Measurements from ENCODE around the gene MAVS.
A peak's percentile ranks its signal among the peaks of the same experiment; 100 is the strongest.

MAVS gene

DNA sequence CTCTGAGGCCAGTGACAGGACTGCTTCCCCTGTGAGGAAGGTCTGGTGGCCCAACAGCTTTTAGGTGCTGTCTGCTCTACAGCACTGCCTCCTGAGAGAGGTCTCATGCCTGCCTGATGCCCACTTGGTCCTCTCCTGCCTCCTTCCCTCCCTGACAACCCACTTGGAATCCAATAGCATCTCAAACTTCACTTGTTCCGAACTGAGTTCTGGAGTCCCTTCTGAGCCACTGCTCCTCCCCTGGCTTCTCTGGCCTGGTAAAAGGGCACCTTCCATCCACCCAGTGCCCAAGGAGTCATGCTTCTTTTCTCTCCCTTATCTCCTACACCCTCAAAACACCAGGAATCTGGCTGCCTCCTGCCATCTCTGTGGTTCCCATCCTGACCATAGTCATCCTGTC is 1.9 kb downstream of the MAVS start:
- peaks cover 0 to 25% (median 15%) of the 10 kb centered on the region in 11 experiments; a peak in 11 of 22 replicates for H3K36me3 ChIP-seq
- no peaks in the 10 kb centered on the region for H3K27me3 ChIP-seq
- peak overlapping the region in 6 of 11 experiments; percentile 14 to 95 (median 24); a peak in 8 of 22 replicates for H3K27ac ChIP-seq
- H3K4me2 ChIP-seq = peak overlapping the region; percentile 91 to 99 (median 95); a peak in 18 of 22 replicates
- TF ChIP-seq Cebpa-rat (IDR thresholded peaks at IDR 0.05) = no peak
- peak overlapping the region in 9 of 11 experiments; percentile 21 to 97 (median 41); a peak in 10 of 22 replicates for H3K9ac ChIP-seq
- 0 out of 20 replicates have a peak overlapping the region, but pooled peaks of 1 of the 10 experiments have one; percentile 95 for H3K4me3 ChIP-seq
- H3K4me1 ChIP-seq = peaks cover 27 to 49% (median 33%) of the 10 kb centered on the region in 10 experiments
- H4K20me1 ChIP-seq = peaks cover 3 to 41% (median 30%) of the 10 kb centered on the region in 11 experiments; a peak in 14 of 22 replicates
- no peaks in the 10 kb centered on the region for H3K9me3 ChIP-seq (replicated peaks in 1 of 11)

DNA sequence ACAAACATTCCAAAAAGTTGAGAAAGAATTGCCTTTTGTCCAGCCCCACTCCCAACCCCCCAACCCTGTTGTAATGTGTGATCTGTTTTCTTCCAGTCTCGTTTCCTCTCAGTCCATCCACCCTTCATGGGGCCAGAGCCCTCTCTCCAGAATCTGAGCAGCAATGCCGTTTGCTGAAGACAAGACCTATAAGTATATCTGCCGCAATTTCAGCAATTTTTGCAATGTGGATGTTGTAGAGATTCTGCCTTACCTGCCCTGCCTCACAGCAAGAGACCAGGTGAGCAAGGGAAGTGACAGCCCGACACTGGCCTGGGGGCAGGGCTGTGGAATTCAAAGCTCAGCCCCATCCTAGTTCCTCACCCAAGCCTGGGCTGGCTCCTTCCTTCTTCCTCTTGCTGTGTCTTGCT is 7.8 kb downstream of the MAVS start:
- peaks cover 0 to 44% (median 23%) of the 10 kb centered on the region in 10 experiments; a peak in 13 of 20 replicates for H3K4me1 ChIP-seq
- H3K4me3 ChIP-seq = no peak overlapping the region
- peaks cover 6 to 69% (median 45%) of the 10 kb centered on the region in 11 experiments; a peak in 19 of 22 replicates for H4K20me1 ChIP-seq
- TF ChIP-seq Cebpa-rat (IDR thresholded peaks at IDR 0.05) = no peak
- H3K4me2 ChIP-seq = peak overlapping the region in 7 of 11 experiments; percentile 8 to 63 (median 40); a peak in 10 of 22 replicates
- H3K27me3 ChIP-seq = no peaks in the 10 kb centered on the region
- peak overlapping the region in 4 of 11 experiments; percentile 8 to 46 (median 24); a peak in 4 of 22 replicates for H3K9ac ChIP-seq
- no peaks in the 10 kb centered on the region for H3K9me3 ChIP-seq (replicated peaks in 1 of 11)
- peak overlapping the region in 6 of 11 experiments; percentile 5 to 44 (median 30); a peak in 7 of 22 replicates for H3K27ac ChIP-seq
- H3K36me3 ChIP-seq = peaks cover 40 to 68% (median 51%) of the 10 kb centered on the region in 11 experiments

DNA sequence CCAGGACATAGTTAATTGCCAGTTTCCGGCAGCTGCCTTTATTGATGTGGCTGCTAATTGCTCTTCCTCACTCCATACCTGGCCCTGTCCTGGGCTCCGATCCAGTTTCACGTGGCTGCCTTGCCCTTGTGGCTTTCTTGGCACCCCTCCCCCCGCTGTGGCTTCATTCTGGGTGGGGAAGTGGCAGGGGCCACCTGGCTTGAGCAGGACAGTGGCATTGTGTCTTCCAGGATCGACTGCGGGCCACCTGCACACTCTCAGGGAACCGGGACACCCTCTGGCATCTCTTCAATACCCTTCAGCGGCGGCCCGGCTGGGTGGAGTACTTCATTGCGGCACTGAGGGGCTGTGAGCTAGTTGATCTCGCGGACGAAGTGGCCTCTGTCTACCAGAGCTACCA is 10.8 kb downstream of the MAVS start:
- TF ChIP-seq Cebpa-rat (IDR thresholded peaks at IDR 0.05) = no peak
- Histone ChIP-seq H3K36me3 (peaks cover 63 to 82% (median 72%) of the 10 kb centered on the region in 11 experiments), H3K4me3 (no peak overlapping the region), H3K9me3 (replicated peaks in 1 of 11) (peaks cover 5 to 14% (median 12%) of the 10 kb centered on the region in 11 experiments; a peak in 18 of 22 replicates), H3K4me2 (no peak overlapping the region; a peak in 1 of 22 replicates), H3K9ac (peak overlapping the region in 7 of 11 experiments; percentile 6 to 41 (median 29); a peak in 9 of 22 replicates), H3K27ac (peak overlapping the region in 6 of 11 experiments; percentile 6 to 34 (median 18); a peak in 7 of 22 replicates), H3K4me1 (peaks cover 4 to 44% (median 26%) of the 10 kb centered on the region in 10 experiments), H4K20me1 (peaks cover 11 to 74% (median 47%) of the 10 kb centered on the region in 11 experiments; a peak in 20 of 22 replicates), H3K27me3 (no peaks in the 10 kb centered on the region)

DNA sequence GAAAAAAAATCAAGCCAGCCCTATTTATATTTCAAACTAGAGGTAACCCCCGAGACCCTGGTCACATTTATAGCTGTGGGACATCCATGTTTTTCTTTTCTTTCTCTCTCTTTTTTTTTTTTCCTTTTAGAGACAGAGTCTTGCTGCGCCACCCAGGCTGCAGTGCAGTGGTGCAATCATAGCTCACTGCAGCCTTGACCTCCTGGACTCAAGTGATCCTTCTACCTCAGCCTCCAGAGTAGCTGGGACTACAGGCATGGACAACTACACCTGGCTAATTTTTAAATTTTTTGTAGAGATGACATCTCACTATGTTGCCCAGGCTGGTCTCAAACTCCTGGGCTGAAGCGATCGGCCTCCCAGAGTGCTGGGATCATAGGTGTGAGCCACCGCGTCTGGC is 12.1 kb downstream of the MAVS start:
- no peak overlapping the region for H3K4me2 ChIP-seq
- peaks cover 5 to 15% (median 13%) of the 10 kb centered on the region in 11 experiments; a peak in 18 of 22 replicates for H3K9me3 ChIP-seq (replicated peaks in 1 of 11)
- no peaks in the 10 kb centered on the region for H3K27me3 ChIP-seq
- no peak for TF ChIP-seq Cebpa-rat (IDR thresholded peaks at IDR 0.05)
- H3K9ac ChIP-seq = no peak overlapping the region; a peak in 2 of 22 replicates
- peaks cover 24 to 80% (median 55%) of the 10 kb centered on the region in 11 experiments; a peak in 21 of 22 replicates for H4K20me1 ChIP-seq
- H3K4me3 ChIP-seq = no peak overlapping the region
- H3K27ac ChIP-seq = no peak overlapping the region
- peaks cover 17 to 49% (median 35%) of the 10 kb centered on the region in 10 experiments for H3K4me1 ChIP-seq
- peaks cover 75 to 94% (median 84%) of the 10 kb centered on the region in 11 experiments for H3K36me3 ChIP-seq

DNA sequence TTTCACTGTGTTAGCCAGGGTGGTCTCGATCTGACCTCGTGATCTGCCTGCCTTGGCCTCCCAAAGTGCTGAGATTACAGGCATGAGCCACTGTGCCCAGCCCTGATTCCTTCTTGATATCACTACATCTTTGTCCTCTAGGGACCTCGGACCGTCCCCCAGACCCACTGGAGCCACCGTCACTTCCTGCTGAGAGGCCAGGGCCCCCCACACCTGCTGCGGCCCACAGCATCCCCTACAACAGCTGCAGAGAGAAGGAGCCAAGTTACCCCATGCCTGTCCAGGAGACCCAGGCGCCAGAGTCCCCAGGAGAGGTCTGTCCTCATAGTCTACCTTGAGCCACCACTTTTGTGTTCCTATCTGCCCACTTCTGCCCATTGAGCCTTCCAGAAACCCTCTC is 14.6 kb downstream of the MAVS start:
- no peak overlapping the region for H3K4me3 ChIP-seq
- no peak for TF ChIP-seq Cebpa-rat (IDR thresholded peaks at IDR 0.05)

DNA sequence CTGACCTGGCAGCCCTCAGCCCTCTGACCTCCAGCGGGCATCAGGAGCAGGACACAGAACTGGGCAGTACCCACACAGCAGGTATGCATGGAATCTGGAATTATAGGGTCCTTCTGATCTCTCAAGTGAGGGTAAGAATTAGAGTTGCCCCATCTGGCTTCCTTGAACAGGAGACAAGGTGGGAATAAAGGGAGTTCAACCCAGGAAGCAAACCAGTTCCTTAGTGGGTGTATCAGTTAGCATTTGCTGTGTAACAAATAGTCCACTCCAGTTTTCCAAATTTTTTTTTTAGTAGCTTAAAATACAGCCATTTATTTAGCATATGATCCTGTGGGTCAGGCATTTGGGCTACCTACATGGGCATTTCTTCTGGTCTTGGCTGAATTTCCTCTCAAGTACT is 15.7 kb downstream of the MAVS start:
- peaks cover 89 to 100% (median 98%) of the 10 kb centered on the region in 11 experiments for H3K36me3 ChIP-seq
- no peak for TF ChIP-seq Cebpa-rat (IDR thresholded peaks at IDR 0.05)

More for the DNA sequence above, 14.6 kb downstream of the MAVS start:
- no peaks in the 10 kb centered on the region for H3K27me3 ChIP-seq
- H3K4me2 ChIP-seq = no peak overlapping the region
- H3K9me3 ChIP-seq (replicated peaks in 1 of 11) = peaks cover 5 to 15% (median 13%) of the 10 kb centered on the region in 11 experiments; a peak in 18 of 22 replicates
- no peak overlapping the region for H3K9ac ChIP-seq
- H3K4me1 ChIP-seq = peaks cover 23 to 36% (median 28%) of the 10 kb centered on the region in 10 experiments; a peak in 19 of 20 replicates
- peaks cover 37 to 82% (median 64%) of the 10 kb centered on the region in 11 experiments; a peak in 21 of 22 replicates for H4K20me1 ChIP-seq
- peaks cover 89 to 100% (median 98%) of the 10 kb centered on the region in 11 experiments for H3K36me3 ChIP-seq
- H3K27ac ChIP-seq = no peak overlapping the region

DNA sequence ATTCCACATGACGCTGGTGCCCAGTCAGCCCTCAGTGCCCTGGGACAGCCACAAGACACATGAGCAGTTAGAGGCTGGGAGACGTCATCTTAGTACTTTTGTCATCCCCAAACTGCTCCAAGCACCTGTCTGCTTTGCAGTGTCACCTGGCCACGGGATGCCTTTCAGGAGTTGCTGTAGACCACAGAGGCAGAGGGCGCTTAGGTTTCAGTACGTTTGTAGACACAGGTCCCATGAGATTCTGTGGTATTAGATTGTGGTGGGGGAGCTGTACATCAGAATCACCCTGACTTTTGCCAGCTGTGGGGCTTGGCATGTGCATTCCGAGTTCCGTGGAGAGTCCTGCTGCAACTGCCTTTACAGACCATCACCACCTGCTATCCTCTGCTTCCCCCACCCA is 16.7 kb downstream of the MAVS start:
- peaks cover 44 to 82% (median 60%) of the 10 kb centered on the region in 11 experiments; a peak in 21 of 22 replicates for H4K20me1 ChIP-seq
- H3K27ac ChIP-seq = peak overlapping the region in 3 of 11 experiments; percentile 27 to 41 (median 33); a peak in 5 of 22 replicates
- peaks cover 5 to 15% (median 13%) of the 10 kb centered on the region in 11 experiments; a peak in 18 of 22 replicates for H3K9me3 ChIP-seq (replicated peaks in 1 of 11)
- no peak for TF ChIP-seq Cebpa-rat (IDR thresholded peaks at IDR 0.05)
- H3K9ac ChIP-seq = peak overlapping the region in 7 of 11 experiments; percentile 24 to 56 (median 33); a peak in 7 of 22 replicates
- no peaks in the 10 kb centered on the region for H3K27me3 ChIP-seq
- H3K4me2 ChIP-seq = peak overlapping the region in 8 of 11 experiments; percentile 56 to 83 (median 78); a peak in 16 of 22 replicates
- H3K36me3 ChIP-seq = peaks cover 89 to 100% (median 98%) of the 10 kb centered on the region in 11 experiments
- H3K4me1 ChIP-seq = peaks cover 13 to 53% (median 24%) of the 10 kb centered on the region in 10 experiments; a peak in 19 of 20 replicates
- no peak overlapping the region for H3K4me3 ChIP-seq

More for the DNA sequence above, 15.7 kb downstream of the MAVS start:
- Histone ChIP-seq H3K27ac (peak overlapping the region in 3 of 11 experiments; percentile 1 to 41 (median 33); a peak in 2 of 22 replicates), H3K27me3 (no peaks in the 10 kb centered on the region), H3K9me3 (replicated peaks in 1 of 11) (peaks cover 5 to 15% (median 13%) of the 10 kb centered on the region in 11 experiments; a peak in 18 of 22 replicates), H3K4me1 (peaks cover 21 to 46% (median 28%) of the 10 kb centered on the region in 10 experiments; a peak in 19 of 20 replicates), H3K4me2 (peak overlapping the region; percentile 20 to 83 (median 65); a peak in 17 of 22 replicates), H4K20me1 (peaks cover 37 to 82% (median 66%) of the 10 kb centered on the region in 11 experiments; a peak in 21 of 22 replicates), H3K4me3 (peak overlapping the region in 3 of 10 experiments; percentile 18 to 38 (median 25); a peak in 1 of 20 replicates), H3K9ac (peak overlapping the region in 2 of 11 experiments; percentile 28 to 41; a peak in 2 of 22 replicates)

DNA sequence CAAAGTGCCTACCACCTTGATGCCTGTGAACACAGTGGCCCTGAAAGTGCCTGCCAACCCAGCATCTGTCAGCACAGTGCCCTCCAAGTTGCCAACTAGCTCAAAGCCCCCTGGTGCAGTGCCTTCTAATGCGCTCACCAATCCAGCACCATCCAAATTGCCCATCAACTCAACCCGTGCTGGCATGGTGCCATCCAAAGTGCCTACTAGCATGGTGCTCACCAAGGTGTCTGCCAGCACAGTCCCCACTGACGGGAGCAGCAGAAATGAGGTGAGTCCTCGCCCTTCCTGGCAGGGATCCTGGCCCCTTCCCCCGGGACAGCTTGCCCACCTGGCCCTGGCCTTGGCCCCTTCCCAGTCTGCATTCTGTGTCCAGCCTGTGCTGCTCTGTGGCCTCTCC is 17.9 kb downstream of the MAVS start:
- Histone ChIP-seq H3K36me3 (peaks cover 93 to 100% (median 99%) of the 10 kb centered on the region in 11 experiments), H4K20me1 (peaks cover 40 to 83% (median 60%) of the 10 kb centered on the region in 11 experiments; a peak in 21 of 22 replicates), H3K4me3 (no peak overlapping the region), H3K9ac (0 out of 22 replicates have a peak overlapping the region, but pooled peaks of 1 of the 11 experiments have one; percentile 15), H3K27ac (no peak overlapping the region), H3K4me2 (peak overlapping the region in 2 of 11 experiments; percentile 78 to 83; a peak in 2 of 22 replicates), H3K27me3 (no peaks in the 10 kb centered on the region), H3K4me1 (peaks cover 13 to 49% (median 24%) of the 10 kb centered on the region in 10 experiments; a peak in 19 of 20 replicates), H3K9me3 (replicated peaks in 1 of 11) (peaks cover 5 to 15% (median 13%) of the 10 kb centered on the region in 11 experiments; a peak in 18 of 22 replicates)
- no peak for TF ChIP-seq Cebpa-rat (IDR thresholded peaks at IDR 0.05)

Data from BLaER1 treated with 17β-estradiol and CSF1 and Interleukin-3, amounts not matched to agents 10 nM and 100 nM (cell line).